ENCODE results near the gene PRKN.

GRCh38 chr6:162408826-162409535, 318.6 kb downstream of the PRKN start:
- TF ChIP-seq POLR2A (IDR thresholded peaks at IDR 0.05; ENCODE audit: low read length) (no peak), GATA1 (IDR thresholded peaks at IDR 0.05; ENCODE audit: low read depth, low read length) (no peak)
